CD4-positive, alpha-beta T cell (primary cell): ENCODE results near the gene RTRAF. TPM values are rescaled to one million over a fixed set of nuclear protein-coding genes. Genes with fewer than 3 reads are reported as not detected.
A peak's percentile ranks its signal among the peaks of the same experiment; 100 is the strongest.

Source experiments
- ATAC-seq: fragments of 200-7000 bp; cut with Tn5 transposase; one replicate; pipeline ENCODE4 v1.10.0; 2022; ENCODE audit warnings: mild to moderate bottlenecking; ENCODE audit not compliant: poor library complexity
- CTCF ChIA-PET: fragments of 350-600 bp; sonication (Branson Sonifier 250); formaldehyde crosslinking; loops from one replicate; lab custom pipeline; 2021; ENCODE audit warnings: antibody characterized with exemption, inconsistent platforms; lab: Charles Lee
- POLR2A ChIA-PET: fragments of 350-600 bp; sonication (Branson Sonifier 250); formaldehyde crosslinking; loops from one replicate; lab custom pipeline; 2021; ENCODE audit warnings: antibody characterized with exemption, inconsistent platforms; lab: Charles Lee
- DNase-seq, 14 experiments: peaks; one replicate each; pipeline ENCODE4 v3.0.0-alpha.2; 2013 to 2020; ENCODE audit warnings: mixed read lengths in 2 of 14
- H3K27ac ChIP-seq, 2 donors: one replicate each; pipeline versions ENCODE4 v1.5.1 to v1.7.0; 2013; ENCODE audit warnings: low read length in 2 of 2, low read depth in 1 of 2, mild to moderate bottlenecking in 1 of 2
- H3K27me3 ChIP-seq, 2 experiments: 1 replicate in 1 of 2; 2 replicates in 1 of 2; pipeline versions ENCODE4 v1.6.1 to v1.7.0; 2013; ENCODE audit warnings: low read length in 2 of 2, control low read depth in 1 of 2, mild to moderate bottlenecking in 1 of 2, moderate library complexity in 1 of 2; ENCODE audit not compliant: insufficient read depth in 2 of 2, control insufficient read depth in 1 of 2
- H3K36me3 ChIP-seq: one replicate; pipeline ENCODE4 v1.6.1; 2013; ENCODE audit warnings: low read length, control low read depth; ENCODE audit not compliant: insufficient read depth
- H3K4me1 ChIP-seq: one replicate; pipeline ENCODE4 v1.6.1; 2013; ENCODE audit warnings: low read length, control low read depth; ENCODE audit not compliant: insufficient read depth
- H3K4me3 ChIP-seq: one replicate; pipeline ENCODE4 v1.5.1; 2013; ENCODE audit warnings: mild to moderate bottlenecking, low read length, moderate library complexity
- H3K9me3 ChIP-seq, 2 experiments: 1 replicate in 1 of 2; 2 replicates in 1 of 2; pipeline versions ENCODE4 v1.6.1 to v1.7.0; 2013; ENCODE audit warnings: low read length in 2 of 2, mild to moderate bottlenecking in 2 of 2, control low read depth in 1 of 2, moderate library complexity in 1 of 2; ENCODE audit not compliant: control insufficient read depth in 1 of 2, insufficient read depth in 1 of 2
- H3K27ac Mint-ChIP-seq: one replicate; pipeline ENCODE4 v1.8.0; 2020; ENCODE audit warnings: mixed read lengths
- H3K27me3 Mint-ChIP-seq: one replicate; pipeline ENCODE4 v1.8.0; 2021; ENCODE audit warnings: mixed read lengths
- H3K36me3 Mint-ChIP-seq: one replicate; pipeline ENCODE4 v1.8.0; 2021; ENCODE audit warnings: low read depth, mixed read lengths
- H3K4me1 Mint-ChIP-seq: one replicate; pipeline ENCODE4 v1.8.0; 2021; ENCODE audit warnings: low read depth, mixed read lengths
- H3K4me3 Mint-ChIP-seq: one replicate; pipeline ENCODE4 v1.8.0; 2020; ENCODE audit warnings: mild to moderate bottlenecking, mixed read lengths
- H3K9me3 Mint-ChIP-seq: one replicate; pipeline ENCODE4 v1.8.0; 2020; ENCODE audit warnings: mixed read lengths
- CTCF ChIP-seq: fragments of 200-600 bp; IDR thresholded peaks from one replicate; pipeline ENCODE4 v1.8.0; 2022; ENCODE audit warnings: antibody characterized with exemption, mild to moderate bottlenecking
- intact Hi-C, 2 experiments: fragments of 100-400 bp; cut with DNase I in 1 of 2; cut with micrococcal nuclease in 1 of 2; formaldehyde crosslinking; loops; one replicate each; pipeline versions ENCODE4 v1.15.1 to v1.9.0; 2023 to 2025; cut with DNase I, micrococcal nuclease
- total RNA-seq, 174 experiments: library from RNA in 2 of 174; stranded (reverse) in 2 of 174; gene quantifications; one replicate each; pipeline ENCODE4 v1.2.3 and lab custom pipeline; 2021 to 2026

RTRAF gene
- total RNA-seq, 2 experiments from 2014 or later = 155 to 157 TPM

GRCh38 chr14:51950007-51950406 is 39.3 kb upstream of the RTRAF start:
- H3K4me3 Mint-ChIP-seq = no peak overlapping the region
- Histone ChIP-seq H3K27me3 (no peaks in the 10 kb centered on the region), H3K36me3 (peaks cover 67% of the 10 kb centered on the region), H3K27ac (no peak overlapping the region), H3K4me3 (no peak overlapping the region), H3K9me3 (no peaks in the 10 kb centered on the region), H3K4me1 (no peaks in the 10 kb centered on the region)
- peak overlapping the region; percentile 21 for H3K27ac Mint-ChIP-seq
- no peak for TF ChIP-seq CTCF
- H3K27me3 Mint-ChIP-seq = no peaks in the 10 kb centered on the region
- peaks cover 4% of the 10 kb centered on the region for H3K9me3 Mint-ChIP-seq
- POLR2A ChIA-PET = no interaction called here
- peaks cover 95% of the 10 kb centered on the region for H3K36me3 Mint-ChIP-seq
- DNase-seq (no peak), ATAC-seq (no peak)
- intact Hi-C loops = no loop called here
- CTCF ChIA-PET = no interaction called here
- H3K4me1 Mint-ChIP-seq = peaks cover 38% of the 10 kb centered on the region

GRCh38 chr14:51951656-51952055 is 37.7 kb upstream of the RTRAF start:
- no peak for TF ChIP-seq CTCF
- Histone ChIP-seq H3K9me3 (no peaks in the 10 kb centered on the region), H3K36me3 (peaks cover 74% of the 10 kb centered on the region), H3K4me1 (no peaks in the 10 kb centered on the region), H3K4me3 (no peak overlapping the region), H3K27me3 (no peaks in the 10 kb centered on the region), H3K27ac (no peak overlapping the region)
- peaks cover 24% of the 10 kb centered on the region for H3K4me1 Mint-ChIP-seq
- ATAC-seq = no peak
- intact Hi-C loops = no loop called here
- H3K27me3 Mint-ChIP-seq = no peaks in the 10 kb centered on the region
- no peak for DNase-seq
- ChIA-PET POLR2A (interaction anchor here (1.0 kb wide), 1 partner anchor 91 kb away, joined by 4 read pairs; the partner anchor contains the start of gene GNG2), CTCF (no interaction called here)
- H3K36me3 Mint-ChIP-seq = peaks cover 95% of the 10 kb centered on the region
- H3K9me3 Mint-ChIP-seq = no peaks in the 10 kb centered on the region
- H3K27ac Mint-ChIP-seq = peak overlapping the region; percentile 73
- H3K4me3 Mint-ChIP-seq = no peak overlapping the region

- Histone ChIP-seq H3K36me3 (peaks cover 97% of the 10 kb centered on the region), H3K27ac (no peak overlapping the region), H3K4me3 (no peak overlapping the region), H3K9me3 (peaks cover 0 to 9% of the 10 kb centered on the region in 2 experiments), H3K27me3 (no peaks in the 10 kb centered on the region), H3K4me1 (no peaks in the 10 kb centered on the region)
- POLR2A ChIA-PET = no interaction called here
- DNase-seq (no peak), ATAC-seq (no peak)
- H3K4me1 Mint-ChIP-seq = peaks cover 28% of the 10 kb centered on the region
- H3K27ac Mint-ChIP-seq = peak overlapping the region; percentile 73
- peaks cover 99% of the 10 kb centered on the region for H3K36me3 Mint-ChIP-seq
- no peak for TF ChIP-seq CTCF
- CTCF ChIA-PET = interaction anchor here (0.9 to 1.5 kb wide), 5 partner anchors 49 to 107 kb away, joined by 3 to 6 read pairs (median 4); no protein-coding TSS in a partner anchor
- no peaks in the 10 kb centered on the region for H3K27me3 Mint-ChIP-seq
- H3K9me3 Mint-ChIP-seq = peaks cover 6% of the 10 kb centered on the region
- H3K4me3 Mint-ChIP-seq = no peak overlapping the region
- intact Hi-C loops = loop anchor here in 1 of 2 experiments (2.0 kb wide), 1 partner anchor 19 kb away; no protein-coding TSS in a partner anchor
Measured at GRCh38 chr14:51954031-51954430, 35.3 kb upstream of the RTRAF start.
